GM15510 (cell line): ENCODE measurements around the gene PPP2R5C.

Experiments used
- POLR2A ChIP-seq: IDR thresholded peaks from 3 replicates; pipeline ENCODE4 v1.6.1; 2011; ENCODE audit warnings: borderline replicate concordance; ENCODE audit not compliant: insufficient read length; ENCODE audit errors: extremely low read depth

Gene PPP2R5C

GRCh38 chr14:101959277-101959676 is 197.8 kb downstream of the PPP2R5C start:
- TF ChIP-seq POLR2A, result no peak

GRCh38 chr14:101960225-101960624 is 198.7 kb downstream of the PPP2R5C start:
- no peak for TF ChIP-seq POLR2A

GRCh38 chr14:101961011-101961721 is 199.7 kb downstream of the PPP2R5C start:
- no peak for TF ChIP-seq POLR2A

GRCh38 chr14:101961746-101962502 is 200.4 kb downstream of the PPP2R5C start:
- no peak for TF ChIP-seq POLR2A

GRCh38 chr14:101962503-101962874 is 201.0 kb downstream of the PPP2R5C start:
- no peak for TF ChIP-seq POLR2A

- no peak for TF ChIP-seq POLR2A
Measured at GRCh38 chr14:101963052-101963451, 201.5 kb downstream of the PPP2R5C start.

- TF ChIP-seq POLR2A, result no peak
Measured at GRCh38 chr14:101963656-101964296, 202.3 kb downstream of the PPP2R5C start.

GRCh38 chr14:101964297-101965180 is 203.0 kb downstream of the PPP2R5C start, which contains the start of gene DYNC1H1:
DYNC1H1 (plus strand) TSS chr14:101964573; CDS start chr14:101964692, 119 bp downstream.
- TF ChIP-seq POLR2A, result peak; percentile 96

GRCh38 chr14:101965181-101965544 is 203.7 kb downstream of the PPP2R5C start:
- TF ChIP-seq POLR2A, result peak; percentile 35

- no peak for TF ChIP-seq POLR2A
Measured at GRCh38 chr14:101965770-101966722, 204.5 kb downstream of the PPP2R5C start.

GRCh38 chr14:101966742-101967141 is 205.2 kb downstream of the PPP2R5C start:
- no peak for TF ChIP-seq POLR2A

- no peak for TF ChIP-seq POLR2A
Measured at GRCh38 chr14:101968186-101968585, 206.7 kb downstream of the PPP2R5C start.

- no peak for TF ChIP-seq POLR2A
Measured at GRCh38 chr14:101969481-101969880, 208.0 kb downstream of the PPP2R5C start.
